Effector CD8-positive, alpha-beta T cell (primary cell): Measurements from ENCODE around the gene TSSK6.

Experiments used
- DNase-seq: peaks from one replicate; lab custom pipeline; 2025; lab: John Stamatoyannopoulos, UW

TSSK6 gene

DNA sequence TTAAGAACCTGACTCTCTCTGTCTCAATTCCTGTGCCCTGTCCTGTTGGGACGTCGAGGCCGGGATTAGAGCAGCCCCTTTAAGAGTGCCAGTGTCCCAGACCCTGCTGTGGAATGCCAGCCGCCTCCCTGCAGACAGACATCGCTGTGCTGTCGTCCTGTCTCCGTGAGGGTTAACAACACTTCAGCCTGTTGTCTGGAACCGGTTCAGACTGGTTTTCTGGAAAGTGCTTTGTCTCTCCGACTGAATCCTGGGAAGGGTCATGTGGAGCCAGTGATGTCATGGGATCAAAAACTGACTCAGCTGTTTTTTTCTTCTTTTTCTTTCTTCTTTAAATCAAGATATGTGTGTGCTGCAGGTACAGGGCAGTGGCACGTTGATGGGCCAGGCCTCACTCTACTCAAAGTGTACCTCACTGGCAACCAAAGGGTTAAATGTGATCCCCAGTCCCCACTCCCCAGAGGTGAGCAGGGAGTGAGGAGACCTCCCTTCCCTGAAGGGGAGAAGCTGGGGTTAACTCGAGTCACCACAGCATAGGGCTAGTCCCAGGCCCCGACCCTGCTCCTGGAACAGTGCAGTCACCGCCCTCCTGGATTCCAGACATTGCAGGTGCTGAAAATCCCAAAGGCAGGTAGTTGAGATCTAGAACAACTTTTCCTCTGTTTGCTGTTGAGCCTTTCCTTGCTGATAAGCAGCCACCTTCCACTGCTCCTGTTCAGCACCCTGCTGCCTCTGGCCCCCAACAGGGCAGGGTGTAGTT, 50.8 kb downstream of the TSSK6 start:
- no peak for DNase-seq
